Bronchial epithelial cell (primary cell): ENCODE measurements around the gene ZBED4. TPM values are rescaled to one million over a fixed set of nuclear protein-coding genes. Genes with fewer than 3 reads are reported as not detected.

Experiments
- DNase-seq: peaks from one replicate; pipeline ENCODE4 v3.0.0-alpha.2; 2010; ENCODE audit warnings: low read depth
- FAIRE-seq: peaks from 2 replicates; lab custom pipeline; 2011; peaks lifted over from hg19 to GRCh38; lab: Jason Lieb, UNC
- H3K27me3 ChIP-seq: 2 replicates; pipeline ENCODE4 v1.5.1; 2011; ENCODE audit warnings: low read length; ENCODE audit not compliant: control insufficient read depth, insufficient read depth
- H3K36me3 ChIP-seq: 2 replicates; pipeline ENCODE4 v1.5.1; 2011; ENCODE audit warnings: low read length; ENCODE audit not compliant: control insufficient read depth, insufficient read depth
- H3K4me3 ChIP-seq: 2 replicates; pipeline ENCODE4 v1.5.1; 2011; ENCODE audit warnings: mild to moderate bottlenecking, low read depth, low read length, control low read depth
- CTCF ChIP-seq: IDR thresholded peaks from 2 replicates; pipeline ENCODE4 v1.5.1; 2011; ENCODE audit warnings: mild to moderate bottlenecking, moderate library complexity, low read length, control low read depth, inconsistent platforms; ENCODE audit not compliant: insufficient read depth, severe bottlenecking
- total RNA-seq: library from RNA; depleted of rRNA; stranded (reverse); fragments of >200 nt; gene quantifications from 2 replicates; pipeline ENCODE4 v1.2.1, GENCODE V29; 2014

The ZBED4 gene
- total RNA-seq, 1 donor from 2014 or later: 14.0 TPM

GRCh38 chr22:49873228-49873940 is 19.7 kb downstream of the ZBED4 start:
- H3K27me3 ChIP-seq: no peaks in the 10 kb centered on the region
- no peak for DNase-seq
- FAIRE-seq: no peak
- TF ChIP-seq CTCF: no peak
- no peak overlapping the region for H3K4me3 ChIP-seq
- no peaks in the 10 kb centered on the region for H3K36me3 ChIP-seq

- FAIRE-seq (no peak), DNase-seq (no peak)
- Histone ChIP-seq H3K27me3 (no peaks in the 10 kb centered on the region), H3K4me3 (no peak overlapping the region), H3K36me3 (no peaks in the 10 kb centered on the region)
- TF ChIP-seq CTCF: no peak
Measured at GRCh38 chr22:49877642-49878041, 24.0 kb downstream of the ZBED4 start.

- no peaks in the 10 kb centered on the region for H3K27me3 ChIP-seq
- FAIRE-seq: no peak
- no peaks in the 10 kb centered on the region for H3K36me3 ChIP-seq
- H3K4me3 ChIP-seq: no peak overlapping the region
- no peak for DNase-seq
- TF ChIP-seq CTCF: no peak
Measured at GRCh38 chr22:49878206-49878605, 24.6 kb downstream of the ZBED4 start.

- Histone ChIP-seq H3K27me3 (no peaks in the 10 kb centered on the region), H3K36me3 (peaks cover 9% of the 10 kb centered on the region), H3K4me3 (no peak overlapping the region)
- TF ChIP-seq CTCF: no peak
- DNase-seq (no peak), FAIRE-seq (no peak)
Measured at GRCh38 chr22:49879871-49880270, 26.2 kb downstream of the ZBED4 start.

GRCh38 chr22:49880281-49880680 is 26.6 kb downstream of the ZBED4 start:
- DNase-seq (no peak), FAIRE-seq (no peak)
- Histone ChIP-seq H3K36me3 (peaks cover 11% of the 10 kb centered on the region), H3K4me3 (no peak overlapping the region), H3K27me3 (no peaks in the 10 kb centered on the region)
- no peak for TF ChIP-seq CTCF

- Histone ChIP-seq H3K27me3 (no peaks in the 10 kb centered on the region), H3K36me3 (peaks cover 23% of the 10 kb centered on the region), H3K4me3 (no peak overlapping the region)
- DNase-seq (no peak), FAIRE-seq (no peak)
- TF ChIP-seq CTCF: no peak
Measured at GRCh38 chr22:49881856-49882255, 28.2 kb downstream of the ZBED4 start.
